Measurements from ENCODE around the gene OR5J2.
"Not testable (repeated sequence)": the region's sequence is repeated elsewhere in the genome, so short reads cannot be mapped to it uniquely, and the experiment has no call there.

The OR5J2 gene
- 0 reads per million in 3 donors for total RNA-seq

DNA sequence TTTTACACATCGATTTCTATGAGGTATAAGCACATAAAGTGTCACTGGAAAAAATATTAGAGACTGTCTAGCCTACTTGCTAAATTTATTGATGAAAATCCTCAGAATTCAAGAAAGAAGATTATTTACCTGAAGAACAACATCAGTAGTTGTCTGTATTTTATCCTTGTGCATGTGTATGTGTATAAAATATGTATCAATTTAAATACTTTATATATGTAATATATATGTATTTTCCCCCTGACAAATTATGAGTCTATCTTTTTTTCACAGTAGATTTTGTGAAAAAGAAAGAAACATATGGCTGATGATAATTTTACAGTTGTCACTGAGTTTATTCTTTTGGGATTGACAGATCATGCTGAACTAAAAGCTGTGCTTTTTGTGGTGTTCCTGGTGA, at the start of gene OR5J2:
TSS of gene OR5J2 (plus strand) at position 301 of the 400 bp plus-strand sequence. CDS start at position 301, 0 bp downstream.
- Histone ChIP-seq H3K4me1 (ENCODE audit: control insufficient read depth, insufficient read depth, low read length, poor library complexity, severe bottlenecking) (no peaks in the 10 kb centered on the region), H3K36me3 (ENCODE audit: control insufficient read depth, insufficient read depth, low read length) (no peaks in the 10 kb centered on the region), H3K27me3 (replicated peaks; ENCODE audit: control insufficient read depth, insufficient read depth, low read length, poor library complexity, severe bottlenecking) (no peaks in the 10 kb centered on the region), H3K27ac (ENCODE audit: insufficient read depth, low read length, poor library complexity, severe bottlenecking) (no peak within 1 kb of the TSS), H3K4me3 (ENCODE audit: insufficient read depth, low read depth, low read length, poor library complexity, severe bottlenecking) (no peak within 1 kb of the TSS), H3K9me3 (ENCODE audit: control insufficient read depth, low read length) (no peaks in the 10 kb centered on the region)
- no peak for DNase-seq

DNA sequence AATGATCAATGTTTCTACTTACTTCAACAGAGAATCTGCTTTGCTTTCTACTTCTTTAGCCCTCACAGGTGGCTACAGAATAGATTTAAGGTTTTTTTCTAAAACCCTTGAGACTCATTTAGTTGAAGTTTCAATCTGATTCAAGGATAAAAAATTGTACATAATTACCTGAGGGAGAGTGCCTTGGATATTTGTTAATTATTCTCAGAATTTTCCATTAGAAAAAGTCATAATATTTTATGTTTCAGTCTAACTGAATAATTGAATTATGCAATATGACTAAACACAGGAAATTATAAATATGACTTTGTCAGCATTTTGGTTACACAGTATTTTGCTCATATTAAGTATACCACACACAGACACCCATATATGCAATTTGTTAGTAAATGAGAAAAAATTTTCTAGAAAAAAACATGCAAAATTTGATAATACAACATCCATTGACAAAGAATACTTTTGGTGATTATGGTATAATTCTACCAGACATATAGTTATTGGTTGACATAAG, 36.2 kb upstream of the OR5J2 start, which contains the start of gene OR8J3:
TSS of gene OR8J3 (minus strand) at position 51 of the 511 bp plus-strand sequence. CDS start 2,483 bp downstream, outside the sequence.
- no peaks in the 10 kb centered on the region for H3K4me1 ChIP-seq (ENCODE audit: control insufficient read depth, insufficient read depth, low read length, poor library complexity, severe bottlenecking)
- H3K27ac ChIP-seq (ENCODE audit: insufficient read depth, low read length, poor library complexity, severe bottlenecking): no peak within 1 kb of the TSS

DNA sequence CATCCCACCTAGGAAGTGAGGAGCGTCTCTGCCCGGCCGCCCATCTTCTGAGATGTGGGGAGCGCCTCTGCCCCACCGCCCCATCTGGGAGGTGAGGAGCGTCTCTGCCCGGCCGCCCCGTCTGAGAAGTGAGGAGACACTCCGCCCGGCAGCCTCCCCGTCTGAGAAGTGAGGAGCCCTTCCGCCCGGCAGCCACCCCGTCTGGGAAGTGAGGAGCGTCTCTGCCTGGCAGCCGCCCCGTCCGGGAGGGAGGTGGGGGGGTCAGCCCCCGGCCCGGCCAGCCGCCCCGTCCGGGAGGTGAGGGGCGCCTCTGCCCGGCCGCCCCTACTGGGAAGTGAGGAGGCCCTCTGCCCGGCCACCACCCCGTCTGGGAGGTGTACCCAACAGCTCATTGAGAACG, 32.7 kb upstream of the OR5J2 start:
- H3K27ac ChIP-seq (ENCODE audit: insufficient read depth, low read length, poor library complexity, severe bottlenecking); H3K4me3 ChIP-seq (ENCODE audit: insufficient read depth, low read depth, low read length, poor library complexity, severe bottlenecking); H3K27me3 ChIP-seq (replicated peaks; ENCODE audit: control insufficient read depth, insufficient read depth, low read length, poor library complexity, severe bottlenecking); H3K36me3 ChIP-seq (ENCODE audit: control insufficient read depth, insufficient read depth, low read length); DNase-seq; H3K4me1 ChIP-seq (ENCODE audit: control insufficient read depth, insufficient read depth, low read length, poor library complexity, severe bottlenecking); H3K9me3 ChIP-seq (ENCODE audit: control insufficient read depth, low read length): not testable (repeated sequence)

More for the DNA sequence above, 36.2 kb upstream of the OR5J2 start, which contains the start of gene OR8J3:
- H3K4me3 ChIP-seq (ENCODE audit: insufficient read depth, low read depth, low read length, poor library complexity, severe bottlenecking): no peak within 1 kb of the TSS
- no peaks in the 10 kb centered on the region for H3K27me3 ChIP-seq (replicated peaks; ENCODE audit: control insufficient read depth, insufficient read depth, low read length, poor library complexity, severe bottlenecking)
- no peaks in the 10 kb centered on the region for H3K36me3 ChIP-seq (ENCODE audit: control insufficient read depth, insufficient read depth, low read length)
- no peak for DNase-seq
- no peaks in the 10 kb centered on the region for H3K9me3 ChIP-seq (ENCODE audit: control insufficient read depth, low read length)

DNA sequence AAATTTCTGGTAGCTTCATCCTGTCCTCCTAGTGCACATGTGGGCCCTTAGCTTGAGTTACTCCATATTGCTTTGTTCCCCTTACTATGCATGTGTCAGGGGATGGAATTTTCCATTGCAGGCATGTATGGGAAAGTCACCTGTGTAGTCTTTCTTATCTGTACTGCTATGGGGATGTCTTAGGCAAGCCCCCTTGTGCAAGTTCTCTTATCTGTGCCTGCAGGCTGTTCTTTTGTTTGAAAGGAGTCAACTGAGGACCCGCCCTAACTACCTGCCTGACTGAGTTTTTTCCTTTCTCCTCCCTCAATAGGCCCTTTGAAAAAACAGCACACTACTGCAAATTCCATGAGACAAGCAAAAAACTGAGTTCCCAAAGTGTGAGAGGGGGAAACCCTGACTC, 25.0 kb upstream of the OR5J2 start:
- no peaks in the 10 kb centered on the region for H3K4me1 ChIP-seq (ENCODE audit: control insufficient read depth, insufficient read depth, low read length, poor library complexity, severe bottlenecking)

DNA sequence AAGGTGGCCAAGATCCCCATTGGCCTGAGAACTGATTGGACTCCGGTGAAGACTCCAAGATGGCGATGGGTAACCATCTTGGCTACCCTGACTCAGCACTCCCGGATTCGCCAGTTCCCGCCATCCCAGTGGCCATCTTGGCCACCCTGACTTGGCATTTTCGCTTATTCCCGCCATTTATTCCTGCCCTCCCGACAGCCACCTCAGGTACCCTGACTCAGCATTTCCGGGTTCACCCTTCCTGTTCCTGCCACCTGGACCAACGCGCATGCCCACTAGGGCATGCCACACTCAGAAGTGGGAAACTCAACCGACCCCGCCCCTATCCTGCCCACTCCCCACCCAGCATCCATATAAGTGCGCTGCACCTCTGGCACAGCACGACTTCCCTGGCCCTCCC, 24.1 kb upstream of the OR5J2 start:
- Histone ChIP-seq H3K4me3 (ENCODE audit: insufficient read depth, low read depth, low read length, poor library complexity, severe bottlenecking) (no peak overlapping the region), H3K27ac (ENCODE audit: insufficient read depth, low read length, poor library complexity, severe bottlenecking) (no peak overlapping the region), H3K9me3 (ENCODE audit: control insufficient read depth, low read length) (no peaks in the 10 kb centered on the region), H3K36me3 (ENCODE audit: control insufficient read depth, insufficient read depth, low read length) (no peaks in the 10 kb centered on the region), H3K27me3 (replicated peaks; ENCODE audit: control insufficient read depth, insufficient read depth, low read length, poor library complexity, severe bottlenecking) (no peaks in the 10 kb centered on the region), H3K4me1 (ENCODE audit: control insufficient read depth, insufficient read depth, low read length, poor library complexity, severe bottlenecking) (no peaks in the 10 kb centered on the region)
- no peak for DNase-seq

More for the DNA sequence above, 25.0 kb upstream of the OR5J2 start:
- no peak overlapping the region for H3K27ac ChIP-seq (ENCODE audit: insufficient read depth, low read length, poor library complexity, severe bottlenecking)
- no peaks in the 10 kb centered on the region for H3K27me3 ChIP-seq (replicated peaks; ENCODE audit: control insufficient read depth, insufficient read depth, low read length, poor library complexity, severe bottlenecking)
- DNase-seq: no peak
- H3K9me3 ChIP-seq (ENCODE audit: control insufficient read depth, low read length): no peaks in the 10 kb centered on the region
- H3K4me3 ChIP-seq (ENCODE audit: insufficient read depth, low read depth, low read length, poor library complexity, severe bottlenecking): no peak overlapping the region
- no peaks in the 10 kb centered on the region for H3K36me3 ChIP-seq (ENCODE audit: control insufficient read depth, insufficient read depth, low read length)

DNA sequence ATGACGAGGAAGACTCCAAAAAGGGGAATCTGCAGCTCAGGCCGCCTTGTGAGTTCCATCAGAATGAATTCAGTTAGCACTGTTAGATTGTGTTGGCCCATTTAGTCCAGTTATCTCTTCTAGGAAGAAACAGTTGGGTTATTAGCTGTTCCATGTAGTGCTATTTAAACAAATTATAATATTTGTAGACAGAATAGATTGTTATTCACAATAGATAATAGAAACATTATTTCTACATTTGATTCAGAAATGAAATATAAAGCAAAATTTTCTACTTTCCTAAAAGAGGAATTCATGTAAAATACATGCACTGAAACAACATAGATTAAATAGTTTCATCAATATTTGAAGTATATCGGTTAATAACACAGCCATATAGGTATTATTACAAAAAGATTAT, 16.2 kb upstream of the OR5J2 start, which contains the start of gene OR8K5:
TSS of gene OR8K5 (minus strand) at position 101 of the 400 bp plus-strand sequence. CDS start at position 101, 0 bp downstream.
- Histone ChIP-seq H3K4me3 (ENCODE audit: insufficient read depth, low read depth, low read length, poor library complexity, severe bottlenecking) (no peak within 1 kb of the TSS), H3K27me3 (replicated peaks; ENCODE audit: control insufficient read depth, insufficient read depth, low read length, poor library complexity, severe bottlenecking) (no peaks in the 10 kb centered on the region), H3K9me3 (ENCODE audit: control insufficient read depth, low read length) (no peaks in the 10 kb centered on the region), H3K36me3 (ENCODE audit: control insufficient read depth, insufficient read depth, low read length) (no peaks in the 10 kb centered on the region), H3K27ac (ENCODE audit: insufficient read depth, low read length, poor library complexity, severe bottlenecking) (no peak within 1 kb of the TSS), H3K4me1 (ENCODE audit: control insufficient read depth, insufficient read depth, low read length, poor library complexity, severe bottlenecking) (no peaks in the 10 kb centered on the region)
- DNase-seq: no peak

DNA sequence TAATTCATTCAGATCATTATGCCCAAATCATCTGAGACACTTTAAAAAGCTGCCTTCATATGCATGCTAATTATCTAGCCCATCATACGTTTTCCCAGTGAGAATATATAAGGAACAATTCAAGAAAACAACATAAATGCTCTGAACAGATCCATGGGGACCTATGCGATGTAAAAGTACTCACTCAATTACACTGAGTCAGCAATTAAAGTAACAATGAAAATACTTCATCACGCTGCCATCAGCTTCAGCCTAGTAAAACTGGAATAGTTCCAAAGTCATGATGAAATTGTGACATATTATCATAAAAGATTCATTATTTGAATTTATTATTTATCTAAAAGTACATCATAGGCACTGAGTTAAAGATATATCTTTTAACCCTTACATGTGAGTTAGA, 12.6 kb upstream of the OR5J2 start:
- Histone ChIP-seq H3K27ac (ENCODE audit: insufficient read depth, low read length, poor library complexity, severe bottlenecking) (no peak overlapping the region), H3K4me1 (ENCODE audit: control insufficient read depth, insufficient read depth, low read length, poor library complexity, severe bottlenecking) (no peaks in the 10 kb centered on the region), H3K27me3 (replicated peaks; ENCODE audit: control insufficient read depth, insufficient read depth, low read length, poor library complexity, severe bottlenecking) (no peaks in the 10 kb centered on the region), H3K4me3 (ENCODE audit: insufficient read depth, low read depth, low read length, poor library complexity, severe bottlenecking) (no peak overlapping the region), H3K9me3 (ENCODE audit: control insufficient read depth, low read length) (no peaks in the 10 kb centered on the region), H3K36me3 (ENCODE audit: control insufficient read depth, insufficient read depth, low read length) (no peaks in the 10 kb centered on the region)
- DNase-seq: no peak

DNA sequence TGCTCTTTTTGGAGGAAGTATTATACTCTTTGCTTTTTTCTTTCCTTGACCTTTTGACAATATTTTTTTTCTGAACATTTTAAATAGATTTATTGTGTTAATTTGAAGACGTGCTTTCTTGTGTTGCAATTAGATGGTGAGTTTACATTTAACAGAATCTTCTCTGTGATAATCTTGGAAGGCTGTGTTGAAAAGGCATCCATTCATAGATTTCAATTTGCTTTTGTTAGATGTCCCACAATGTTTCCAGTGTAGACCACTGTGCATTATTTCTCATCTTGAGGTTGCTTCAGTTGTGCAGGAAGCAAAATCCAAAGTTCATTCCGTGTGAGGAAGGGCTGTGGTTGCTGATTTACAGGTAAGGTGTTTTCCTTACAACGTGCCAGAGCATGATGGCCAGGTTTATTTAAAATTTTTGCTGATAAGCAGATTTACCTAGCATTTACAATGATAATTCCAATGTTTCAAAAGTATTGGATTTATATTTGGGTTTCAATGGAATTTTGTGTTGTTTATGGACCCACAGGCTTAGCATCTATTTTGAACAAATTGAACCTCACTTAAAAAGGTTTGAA, 4.1 kb upstream of the OR5J2 start:
- no peaks in the 10 kb centered on the region for H3K36me3 ChIP-seq (ENCODE audit: control insufficient read depth, insufficient read depth, low read length)
- no peaks in the 10 kb centered on the region for H3K27me3 ChIP-seq (replicated peaks; ENCODE audit: control insufficient read depth, insufficient read depth, low read length, poor library complexity, severe bottlenecking)
- no peak overlapping the region for H3K27ac ChIP-seq (ENCODE audit: insufficient read depth, low read length, poor library complexity, severe bottlenecking)
- H3K4me1 ChIP-seq (ENCODE audit: control insufficient read depth, insufficient read depth, low read length, poor library complexity, severe bottlenecking): no peaks in the 10 kb centered on the region
- DNase-seq: no peak
- H3K4me3 ChIP-seq (ENCODE audit: insufficient read depth, low read depth, low read length, poor library complexity, severe bottlenecking): no peak overlapping the region
- H3K9me3 ChIP-seq (ENCODE audit: control insufficient read depth, low read length): no peaks in the 10 kb centered on the region

DNA sequence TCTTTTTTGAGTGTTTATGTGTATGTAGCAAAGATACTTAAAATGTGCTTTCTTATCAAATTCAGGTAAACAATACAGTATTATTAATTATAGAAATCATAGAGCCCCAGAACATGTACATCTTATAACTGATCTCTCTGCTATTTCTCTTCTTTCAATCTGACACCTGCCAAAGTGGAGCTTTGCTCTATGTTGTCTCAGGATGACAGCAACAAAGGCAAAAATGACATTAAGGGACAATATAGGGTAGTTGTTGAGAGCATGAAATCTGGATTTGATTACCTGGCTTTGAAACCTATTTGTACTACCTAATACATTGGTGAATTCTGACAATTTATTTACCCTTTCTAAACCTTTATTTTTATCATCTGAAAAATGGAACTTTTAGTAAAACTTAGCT, 7.0 kb downstream of the OR5J2 start:
- DNase-seq: no peak
- Histone ChIP-seq H3K36me3 (ENCODE audit: control insufficient read depth, insufficient read depth, low read length) (no peaks in the 10 kb centered on the region), H3K9me3 (ENCODE audit: control insufficient read depth, low read length) (no peaks in the 10 kb centered on the region), H3K4me3 (ENCODE audit: insufficient read depth, low read depth, low read length, poor library complexity, severe bottlenecking) (no peak overlapping the region), H3K27me3 (replicated peaks; ENCODE audit: control insufficient read depth, insufficient read depth, low read length, poor library complexity, severe bottlenecking) (no peaks in the 10 kb centered on the region), H3K4me1 (ENCODE audit: control insufficient read depth, insufficient read depth, low read length, poor library complexity, severe bottlenecking) (no peaks in the 10 kb centered on the region), H3K27ac (ENCODE audit: insufficient read depth, low read length, poor library complexity, severe bottlenecking) (no peak overlapping the region)

DNA sequence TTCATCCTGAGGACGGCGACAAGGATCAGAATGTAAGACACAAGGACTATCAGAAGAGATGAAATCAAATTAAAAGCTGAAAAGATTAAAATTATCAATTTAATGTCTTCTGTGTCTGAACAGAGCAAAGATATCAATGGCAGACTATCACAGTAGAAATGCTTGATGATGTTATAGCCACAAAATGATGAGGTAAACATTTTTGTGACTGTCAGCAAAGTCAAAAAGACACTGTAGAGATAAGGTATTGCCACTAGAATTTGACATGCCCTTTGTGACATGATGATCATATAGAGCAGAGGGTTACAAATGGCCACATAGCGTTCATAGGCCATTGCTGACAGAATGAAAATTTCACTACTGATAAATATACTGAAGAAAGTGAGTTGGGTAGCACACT, 12.2 kb downstream of the OR5J2 start:
- Histone ChIP-seq H3K27ac (ENCODE audit: insufficient read depth, low read length, poor library complexity, severe bottlenecking) (no peak overlapping the region), H3K9me3 (ENCODE audit: control insufficient read depth, low read length) (no peaks in the 10 kb centered on the region), H3K4me3 (ENCODE audit: insufficient read depth, low read depth, low read length, poor library complexity, severe bottlenecking) (no peak overlapping the region), H3K36me3 (ENCODE audit: control insufficient read depth, insufficient read depth, low read length) (no peaks in the 10 kb centered on the region), H3K27me3 (replicated peaks; ENCODE audit: control insufficient read depth, insufficient read depth, low read length, poor library complexity, severe bottlenecking) (no peaks in the 10 kb centered on the region), H3K4me1 (ENCODE audit: control insufficient read depth, insufficient read depth, low read length, poor library complexity, severe bottlenecking) (no peaks in the 10 kb centered on the region)
- no peak for DNase-seq

Measured in effector memory CD4-positive, alpha-beta T cell (primary cell).